GM19372 (cell line): ENCODE results near the gene NUDCD3.

Experiments used
- ATAC-seq: cut with Tn5 transposase; IDR thresholded peaks from one replicate; pipeline ENCODE4 v1.9.1; 2021; ENCODE audit warnings: mild to moderate bottlenecking, low read depth, moderate library complexity; ENCODE audit not compliant: unreplicated experiment

Gene NUDCD3

DNA sequence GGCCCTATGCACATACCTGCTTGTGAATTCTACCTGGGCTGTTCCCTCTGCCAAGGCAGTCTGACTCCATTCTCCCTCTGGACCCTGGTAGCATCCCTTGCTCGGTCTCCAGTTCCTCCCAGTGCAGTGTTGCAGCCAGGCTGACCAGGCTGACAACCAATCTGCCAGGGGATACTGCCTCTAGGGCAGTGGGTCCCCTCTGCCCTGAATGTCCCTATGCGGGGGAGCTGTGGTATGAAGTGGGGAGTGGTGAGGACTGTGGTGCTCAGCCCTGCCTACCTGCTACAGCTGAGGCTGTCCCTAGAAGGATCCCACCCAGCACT lies 117.1 kb downstream of the NUDCD3 start:
- ATAC-seq = no peak

DNA sequence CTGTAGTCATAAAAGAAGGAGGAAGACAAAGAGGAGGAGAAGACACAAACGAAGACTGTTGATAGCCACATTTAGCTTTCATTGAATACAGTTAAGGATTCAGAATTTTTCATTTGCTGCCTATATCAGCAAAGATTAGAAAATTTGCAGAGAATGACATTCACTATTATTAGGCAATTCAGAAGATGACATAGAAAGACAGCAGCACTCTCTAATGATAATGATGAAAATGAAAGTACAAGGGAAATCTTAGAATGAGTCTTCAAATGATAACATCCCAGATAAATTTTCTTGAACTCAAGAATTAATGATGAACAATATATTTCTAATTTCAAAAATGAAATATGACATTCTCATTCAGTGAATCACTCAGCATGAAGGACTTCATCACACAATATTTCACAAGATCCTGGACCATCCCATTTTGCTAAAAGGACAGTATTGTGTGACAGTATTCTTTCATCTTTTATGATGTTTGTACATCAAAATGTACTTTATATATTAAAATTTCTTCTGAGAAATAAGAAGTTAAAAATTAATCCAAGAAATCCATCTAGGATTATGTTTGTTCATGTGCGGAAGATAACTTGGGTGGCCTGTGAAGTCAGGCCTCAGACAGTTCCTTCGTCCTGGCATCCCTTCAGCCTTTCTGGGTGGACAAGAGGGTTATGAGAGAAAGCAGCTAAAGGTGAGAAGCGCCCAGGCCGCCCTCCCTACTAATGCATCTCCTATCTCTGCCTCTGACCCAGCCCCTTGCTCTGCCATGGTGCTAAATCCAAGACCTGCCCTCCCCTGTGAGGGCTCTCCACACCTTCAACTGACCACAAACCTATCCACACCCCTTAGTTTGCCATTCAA lies 117.7 kb downstream of the NUDCD3 start:
- no peak for ATAC-seq

DNA sequence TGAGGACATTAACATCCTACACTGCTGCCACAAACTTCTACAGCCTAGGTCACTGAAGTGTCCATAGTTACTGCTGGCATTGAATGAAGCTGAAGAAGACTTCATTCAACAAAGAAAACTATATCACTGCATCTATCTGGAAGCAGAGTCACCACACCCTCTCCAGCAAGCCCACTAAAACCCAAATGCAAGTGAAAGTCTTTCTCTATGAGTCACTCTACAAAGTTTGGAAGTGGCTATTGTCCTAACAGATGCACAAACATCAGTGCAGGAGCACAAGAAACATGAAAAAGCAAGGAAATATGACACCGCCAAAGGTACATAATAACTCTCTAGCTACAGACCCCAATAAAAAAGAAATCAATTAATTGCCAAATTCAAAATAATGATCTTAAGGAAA lies 121.6 kb downstream of the NUDCD3 start:
- ATAC-seq = no peak

DNA sequence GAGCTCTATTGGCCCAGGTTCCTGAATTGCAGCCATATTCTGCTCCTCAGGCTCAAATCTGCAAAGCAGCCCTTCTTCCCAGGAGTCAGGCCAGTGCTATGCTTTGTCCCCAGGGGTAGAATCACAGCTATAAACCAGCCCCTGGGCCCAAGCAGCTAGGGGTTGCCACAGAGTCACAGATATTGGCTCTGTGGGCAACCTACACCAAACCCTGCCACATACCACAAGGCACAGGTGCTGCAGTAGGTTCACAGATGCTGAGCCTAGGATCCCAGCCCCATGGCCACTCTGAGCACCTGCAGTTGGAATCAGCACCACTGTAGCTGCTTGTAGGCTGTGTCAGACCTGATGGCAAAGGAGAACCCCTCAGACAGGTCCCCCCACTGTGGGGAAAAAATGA lies 122.0 kb downstream of the NUDCD3 start:
- no peak for ATAC-seq

DNA sequence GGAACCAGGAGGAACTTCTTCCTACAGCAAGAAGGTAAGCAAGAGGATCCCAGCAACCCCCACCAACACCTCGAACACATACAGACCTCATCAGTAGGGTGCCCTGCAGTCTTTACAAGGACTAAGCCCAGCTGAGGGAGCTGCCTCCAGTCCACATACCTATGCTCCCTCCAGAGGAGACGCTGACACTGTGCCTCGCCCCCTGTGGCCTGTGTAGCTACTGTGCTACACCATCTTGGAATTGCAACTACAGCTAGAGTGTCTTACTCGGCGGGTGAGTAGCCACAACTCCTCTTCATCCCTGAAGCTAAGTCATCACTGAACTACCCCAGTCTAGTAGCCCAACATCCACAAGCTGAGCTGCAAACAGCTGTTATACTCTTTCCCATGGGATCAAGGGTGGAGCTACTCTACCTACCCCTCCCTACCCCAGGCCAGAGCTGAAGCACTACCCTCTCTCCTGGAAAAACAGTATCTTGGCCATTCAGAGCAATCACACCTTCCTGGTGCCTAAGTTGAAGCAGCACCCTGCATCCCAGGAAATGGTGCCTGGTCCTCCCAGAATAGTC lies 122.9 kb downstream of the NUDCD3 start:
- ATAC-seq = no peak

DNA sequence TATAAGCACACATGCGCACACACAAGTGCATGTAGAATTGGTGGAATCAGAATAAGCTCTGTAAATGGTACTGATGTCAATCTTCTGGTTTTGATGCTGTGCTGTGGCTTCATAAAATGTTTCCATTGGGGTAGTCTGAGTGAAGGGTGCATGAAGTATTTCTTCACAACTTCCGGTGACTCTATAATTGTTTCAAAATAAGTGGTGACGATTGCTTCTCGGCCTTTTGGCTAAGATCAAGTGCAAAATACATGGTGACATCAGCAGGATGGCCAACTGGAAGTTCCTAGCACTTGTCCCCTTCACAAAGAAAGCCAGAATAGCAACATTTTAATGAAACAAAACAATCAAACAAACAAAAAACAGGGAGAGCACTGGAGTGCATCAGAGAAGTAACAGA lies 123.5 kb downstream of the NUDCD3 start:
- no peak for ATAC-seq

DNA sequence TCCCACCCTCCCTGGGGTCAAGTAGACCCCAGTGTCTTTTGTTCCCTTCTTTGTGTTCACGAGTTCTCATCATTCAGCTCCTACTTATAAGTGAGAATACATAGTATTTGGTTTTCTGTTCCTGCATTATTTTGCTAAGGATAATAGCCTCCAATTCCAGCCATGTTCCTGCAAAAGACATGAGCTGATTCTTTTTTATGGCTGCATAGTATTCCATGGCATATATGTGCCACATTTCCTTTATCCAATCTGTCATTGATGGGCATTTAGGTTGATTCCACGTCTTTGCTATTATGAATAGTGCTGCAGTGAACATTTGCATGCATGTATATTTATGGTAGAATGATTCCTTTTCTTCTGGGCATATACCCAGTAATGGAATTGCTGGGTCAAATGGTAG lies 136.8 kb downstream of the NUDCD3 start:
- no peak for ATAC-seq

DNA sequence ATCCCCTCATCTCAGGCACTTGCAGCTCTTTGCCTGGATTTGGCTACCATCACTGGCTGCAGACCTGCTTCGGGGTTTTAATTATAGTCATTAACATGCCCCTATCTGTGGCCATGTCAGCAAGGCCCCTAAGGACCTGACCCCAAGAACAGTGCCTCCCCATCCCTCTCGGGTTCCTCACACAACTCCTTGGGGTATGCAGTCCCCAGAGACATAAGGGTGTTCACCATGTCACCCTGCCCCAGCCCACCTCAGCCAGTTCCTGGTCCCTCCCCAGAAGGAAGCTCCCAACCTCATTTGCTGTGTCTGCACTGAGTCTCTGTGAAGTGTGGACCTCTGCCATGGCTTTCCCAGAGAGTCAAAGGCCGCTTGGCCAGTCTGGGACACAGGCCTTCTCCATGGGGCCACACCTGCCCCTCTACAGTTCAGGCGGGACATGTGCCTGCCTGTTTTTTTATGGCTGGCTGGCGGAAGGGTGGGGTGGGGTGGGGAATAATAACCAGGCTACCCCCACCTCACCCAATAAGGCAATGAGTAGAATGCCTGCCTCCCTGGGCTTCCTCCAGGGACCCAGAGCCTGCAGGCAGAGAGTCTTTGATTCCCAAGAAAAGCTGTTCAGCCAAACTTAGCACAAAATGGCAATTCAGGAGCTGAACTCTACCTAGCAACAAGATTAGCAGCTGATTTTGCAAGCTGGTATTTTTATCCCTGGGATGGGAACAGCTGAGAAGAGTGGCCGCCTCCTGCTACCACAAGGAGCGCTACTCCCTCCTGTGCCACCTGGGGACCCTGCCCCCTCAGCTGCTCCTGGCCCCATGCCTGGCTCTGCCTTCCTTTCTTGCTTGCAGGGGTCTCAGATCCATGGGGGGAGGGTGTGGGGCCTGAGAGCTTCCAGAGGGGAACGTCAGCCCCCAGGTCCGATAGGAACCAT lies 141.3 kb downstream of the NUDCD3 start:
- ATAC-seq = no peak

DNA sequence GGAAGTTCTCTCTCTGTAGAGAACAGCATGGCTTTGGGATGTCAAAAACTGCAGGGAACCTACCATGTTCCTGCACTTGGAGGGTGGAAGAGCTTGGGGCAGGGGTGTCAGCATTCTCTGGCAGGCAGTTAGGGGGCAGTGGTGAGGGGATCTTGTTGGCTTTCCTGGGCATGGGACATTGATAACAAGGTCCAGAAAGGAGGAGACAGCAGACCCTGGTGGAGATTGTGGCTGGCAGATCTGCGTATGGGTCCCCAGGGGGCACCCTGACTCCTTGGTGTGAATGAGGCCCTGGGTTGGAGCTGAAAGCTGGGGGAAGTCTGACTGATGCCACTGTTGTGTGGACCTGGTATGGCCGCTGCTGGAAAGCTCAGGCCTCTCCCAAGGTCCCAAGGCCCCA lies 142.2 kb downstream of the NUDCD3 start:
- no peak for ATAC-seq

DNA sequence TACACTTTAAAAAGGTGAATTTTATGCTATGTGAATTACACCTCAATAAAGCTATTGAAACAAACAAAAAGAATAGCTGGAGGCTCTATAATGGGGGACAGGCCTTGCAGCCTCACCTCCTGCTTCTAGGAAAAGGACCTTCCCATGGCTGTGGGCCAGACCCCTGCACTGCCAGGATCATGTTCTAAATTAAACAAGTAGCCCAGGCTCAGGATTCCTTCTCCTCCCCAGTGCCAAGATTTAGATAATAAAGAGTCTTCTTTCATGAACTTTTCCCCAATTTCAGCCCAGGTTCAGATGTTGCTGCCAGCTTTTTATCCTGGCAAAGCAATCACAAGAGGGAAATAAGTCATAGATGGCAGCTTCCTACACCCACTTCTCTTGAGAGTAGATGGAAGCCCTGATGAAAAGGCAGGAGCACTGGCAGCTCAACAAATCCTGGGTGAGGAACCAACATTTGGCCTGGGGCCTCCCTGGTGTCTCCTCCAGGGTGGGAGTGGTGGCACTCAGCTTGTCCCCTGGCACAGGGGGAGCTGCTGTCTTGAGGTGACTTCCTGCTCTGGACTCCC lies 142.8 kb downstream of the NUDCD3 start:
- no peak for ATAC-seq

DNA sequence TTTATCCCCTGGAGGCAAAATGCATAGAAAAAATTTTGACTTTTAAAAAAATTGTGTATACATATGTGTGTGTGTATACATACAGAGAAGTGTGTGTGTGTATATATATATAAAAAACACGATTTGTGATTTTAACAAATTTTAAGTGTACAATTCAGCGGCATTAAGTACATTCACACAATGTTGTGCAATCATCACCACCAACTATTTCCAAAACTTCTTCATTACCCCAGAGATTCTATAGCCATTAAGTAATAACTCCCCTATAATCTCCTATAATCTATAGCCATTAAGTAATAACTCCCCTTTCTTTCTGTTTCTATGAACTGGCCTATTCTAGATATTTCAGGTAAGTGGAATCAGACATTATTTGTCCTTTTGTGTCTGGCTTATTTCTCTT lies 144.4 kb downstream of the NUDCD3 start:
- ATAC-seq = no peak

DNA sequence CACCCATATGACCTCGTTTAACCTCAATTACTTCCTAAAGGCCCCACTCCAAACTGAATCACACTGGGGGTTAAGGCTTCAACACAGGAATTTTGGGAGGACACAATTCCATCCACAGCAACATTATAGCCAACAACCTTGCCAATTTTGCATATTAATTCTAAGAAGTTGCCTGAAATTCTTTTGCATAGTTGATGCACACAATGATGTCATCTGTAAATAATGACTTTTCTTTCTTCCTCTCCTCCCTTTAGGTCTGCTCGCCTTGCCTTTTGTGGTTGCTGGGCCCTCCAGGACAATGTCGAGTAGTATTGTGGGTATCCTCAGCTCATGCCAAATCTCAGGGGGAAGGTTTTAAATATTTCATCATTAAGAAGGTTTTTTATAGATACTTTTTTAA lies 149.1 kb downstream of the NUDCD3 start:
- ATAC-seq = no peak

DNA sequence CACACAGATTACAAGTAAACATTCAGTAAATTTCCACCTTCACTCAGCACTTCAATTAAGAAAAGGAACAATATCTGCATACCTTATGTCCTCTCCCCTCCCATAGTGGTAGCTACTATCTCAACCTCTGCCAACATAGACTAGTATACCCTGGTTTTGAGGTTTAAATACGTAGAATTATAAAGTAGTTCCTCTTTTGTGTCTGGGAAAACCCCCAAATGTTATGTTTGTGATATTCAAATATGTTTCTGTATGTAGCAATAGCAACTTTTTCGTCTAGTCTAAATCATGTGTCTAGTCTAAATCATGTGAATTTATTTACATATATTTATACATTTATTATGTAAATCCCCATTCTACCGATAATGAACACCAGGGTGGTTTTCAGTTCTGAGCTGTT lies 151.9 kb downstream of the NUDCD3 start:
- ATAC-seq = no peak

DNA sequence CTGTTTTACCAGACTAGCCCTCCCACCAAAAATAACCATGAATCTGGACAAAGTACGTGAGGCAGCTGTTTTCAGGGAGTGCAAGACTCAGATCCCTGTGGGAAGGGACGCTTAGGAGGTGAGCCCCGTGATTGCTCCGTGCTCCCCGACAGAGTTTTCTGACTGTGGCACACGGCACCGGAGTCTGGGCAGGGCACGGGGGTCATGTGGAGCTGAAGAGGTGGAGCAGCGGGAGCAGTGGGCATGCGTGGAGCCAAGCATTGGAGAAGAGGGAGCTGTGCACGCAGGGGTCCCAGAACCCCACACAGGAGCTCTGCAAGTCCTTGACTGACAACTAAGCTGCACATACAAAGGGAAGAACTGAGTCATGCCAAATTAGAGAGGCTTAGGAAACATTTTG lies 154.0 kb downstream of the NUDCD3 start:
- no peak for ATAC-seq

DNA sequence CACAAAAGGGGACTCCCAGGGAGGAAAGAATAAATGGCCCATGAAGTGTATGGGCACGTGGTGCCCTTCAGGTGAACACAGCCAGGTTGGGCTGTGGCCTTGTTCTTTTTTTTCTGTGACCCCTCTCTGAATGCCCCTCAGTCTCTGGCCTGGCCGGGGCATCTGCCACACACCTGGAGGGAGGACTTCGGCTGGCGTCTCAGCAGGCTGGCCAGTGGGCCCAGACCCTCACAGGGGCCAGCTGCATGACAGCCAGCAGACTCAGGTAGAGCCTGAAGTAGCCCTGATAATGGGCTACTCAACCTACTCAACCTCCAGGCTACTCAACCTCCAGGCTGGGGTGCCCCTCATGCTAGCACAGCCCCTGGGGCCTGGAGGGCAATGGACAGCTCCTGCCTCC lies 155.3 kb downstream of the NUDCD3 start:
- ATAC-seq = no peak

DNA sequence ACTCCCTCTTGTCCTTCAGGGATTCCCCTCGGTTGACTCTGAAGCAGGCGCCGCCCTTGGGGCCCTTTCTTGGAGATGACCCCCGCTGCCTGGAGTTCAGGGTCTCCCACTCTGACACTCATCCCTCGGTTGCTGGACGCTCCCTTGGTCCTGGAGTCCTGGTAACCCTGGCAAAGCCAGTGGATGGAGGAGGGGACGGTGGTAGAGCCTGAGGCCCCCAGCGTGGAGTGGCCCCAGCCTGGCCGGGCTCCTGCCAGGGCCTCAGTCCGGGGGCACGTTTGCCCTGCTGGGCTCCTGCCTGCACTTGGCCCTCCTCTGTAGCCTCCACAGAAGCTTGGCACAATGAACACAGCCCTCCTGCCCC lies 155.7 kb downstream of the NUDCD3 start:
- no peak for ATAC-seq

DNA sequence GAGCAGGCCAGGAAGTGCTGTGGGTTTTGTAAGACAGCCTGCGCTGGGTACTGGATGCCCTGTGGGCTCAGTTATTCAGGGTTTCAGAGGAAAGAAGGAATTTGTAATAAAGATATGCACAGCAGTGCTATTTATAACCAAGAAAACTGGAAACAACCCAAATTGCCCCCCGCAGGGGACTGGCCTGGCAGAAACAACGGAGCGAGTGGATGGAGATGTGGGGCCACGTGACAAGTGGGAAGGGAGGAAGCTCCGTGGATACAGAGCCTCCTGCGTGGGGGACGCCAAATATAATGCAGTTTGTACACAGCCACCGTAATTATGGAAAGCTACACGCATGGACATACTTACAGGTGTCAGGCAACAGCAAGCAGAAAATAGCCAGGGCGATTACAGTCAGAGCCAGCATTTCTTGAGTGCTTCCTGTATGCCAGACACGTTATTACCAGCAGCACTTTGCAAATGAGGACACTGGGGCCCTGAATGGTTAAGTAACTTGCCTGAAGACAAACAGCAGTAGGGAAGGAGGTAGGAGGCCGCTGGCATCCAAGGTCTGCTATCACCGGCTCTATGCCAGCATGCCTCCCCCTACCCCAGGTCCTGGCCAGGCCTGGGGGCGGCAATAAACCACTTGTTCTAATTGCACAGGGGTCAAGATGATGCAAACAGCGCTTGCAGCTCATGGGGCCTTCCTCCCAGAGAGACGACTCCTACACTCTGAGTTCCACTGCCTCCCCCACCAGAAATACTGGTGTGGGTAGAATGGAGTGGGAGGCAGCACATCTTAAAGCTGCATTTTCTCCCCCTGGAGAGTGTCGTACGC lies 156.3 kb downstream of the NUDCD3 start:
- ATAC-seq = no peak

DNA sequence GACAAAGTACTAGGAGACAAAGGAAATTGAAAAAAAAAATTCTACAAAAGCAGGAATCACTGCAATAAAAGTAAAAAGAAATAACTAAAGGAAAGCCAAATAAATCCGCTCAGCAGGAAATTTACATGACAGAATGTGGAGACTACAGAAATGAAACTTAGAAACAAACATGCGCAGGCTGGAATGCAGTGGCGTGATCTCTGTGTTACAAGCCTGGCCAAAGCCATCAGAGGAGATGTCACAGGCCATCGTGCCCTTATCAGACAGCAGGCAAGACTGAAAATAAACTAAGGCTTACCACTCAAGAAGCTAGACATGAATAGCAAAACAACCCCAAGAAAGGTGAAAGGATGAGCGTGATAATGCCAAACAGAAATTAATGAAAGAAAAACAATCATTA lies 158.8 kb downstream of the NUDCD3 start:
- ATAC-seq = no peak

DNA sequence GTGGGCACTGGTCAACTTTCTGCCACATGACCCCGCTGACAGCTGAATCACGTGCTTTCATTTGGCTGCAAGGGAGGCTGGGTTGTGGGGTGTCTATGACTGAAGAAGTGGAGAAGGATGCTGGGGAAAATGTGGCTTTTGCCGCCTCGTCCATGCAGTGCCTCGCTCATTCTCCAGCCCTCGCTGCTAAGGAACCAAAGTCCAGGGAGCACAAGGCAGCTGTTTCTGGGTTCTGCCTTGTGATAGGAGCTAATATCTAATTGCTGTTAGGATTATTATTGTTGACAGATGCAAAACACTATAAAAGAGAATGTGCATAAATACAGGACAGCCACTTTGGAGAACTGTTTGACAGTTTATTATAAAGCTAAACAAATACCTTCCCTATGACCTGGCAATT lies 160.1 kb downstream of the NUDCD3 start:
- no peak for ATAC-seq

DNA sequence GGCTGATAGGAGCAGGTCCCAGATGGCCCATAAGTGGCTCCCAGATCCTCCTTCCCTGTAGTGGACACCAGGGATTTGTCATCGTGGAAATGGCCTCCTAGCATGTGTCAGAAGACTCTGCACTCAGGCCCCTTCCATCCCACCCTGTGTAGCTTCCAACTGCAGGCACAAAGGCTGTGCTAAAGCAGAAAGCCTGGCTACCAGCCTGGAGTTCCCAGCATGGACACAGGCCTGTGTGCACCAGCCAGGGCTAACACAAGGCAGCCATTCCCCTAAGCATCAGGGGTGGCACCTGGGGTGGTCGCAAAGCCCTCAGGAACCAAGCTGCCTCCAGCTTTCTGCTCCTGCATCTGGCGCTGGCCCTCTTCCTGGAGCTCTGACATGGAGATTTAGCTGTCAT lies 160.6 kb downstream of the NUDCD3 start:
- ATAC-seq = no peak
